HG02678 (cell line): ENCODE results near the gene GSN.

Experiments used
- ATAC-seq: cut with Tn5 transposase; IDR thresholded peaks from one replicate; pipeline ENCODE4 v1.9.1; 2021; ENCODE audit warnings: mild to moderate bottlenecking, moderate library complexity; ENCODE audit not compliant: unreplicated experiment

The GSN gene

GRCh38 chr9:121348221-121348620 lies 80.3 kb downstream of the GSN start:
- ATAC-seq = no peak

DNA sequence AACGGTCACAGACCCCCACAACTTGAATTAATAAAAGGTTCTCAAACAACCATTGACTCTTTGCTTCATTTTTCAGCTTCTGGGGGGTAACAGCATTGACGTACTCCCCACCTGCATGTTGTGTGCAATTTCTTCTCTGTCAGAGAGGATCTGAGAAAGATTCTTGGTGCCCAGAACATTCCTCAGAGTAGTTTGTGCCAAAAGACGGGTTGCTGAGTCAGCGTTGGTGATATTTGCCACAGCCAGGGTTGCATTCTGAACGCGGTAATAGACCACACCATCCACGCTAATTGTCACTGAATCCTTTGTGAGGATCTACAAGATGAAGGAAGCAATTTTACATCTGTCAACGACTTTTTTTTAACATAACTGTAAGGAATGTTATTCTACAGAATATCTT lies 81.0 kb downstream of the GSN start:
- ATAC-seq = no peak

DNA sequence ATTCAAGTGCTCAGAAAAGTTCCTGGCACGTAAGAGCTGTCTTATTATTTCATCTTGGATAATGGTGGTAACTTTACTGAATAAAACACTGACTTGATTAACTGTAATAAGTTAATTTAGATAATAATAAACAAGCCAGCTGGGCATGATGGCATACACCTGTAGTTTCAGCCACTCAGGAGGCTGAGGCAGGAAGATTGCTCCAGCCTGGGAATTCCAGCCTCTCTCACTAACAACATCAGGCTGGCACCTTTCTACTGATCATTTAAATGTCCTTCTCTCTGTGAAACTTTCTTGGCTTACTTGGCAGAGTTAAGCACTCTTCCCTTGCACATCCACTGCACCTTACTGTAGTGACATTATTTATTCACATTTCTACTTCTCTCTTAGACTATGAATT lies 82.1 kb downstream of the GSN start:
- no peak for ATAC-seq

- ATAC-seq = no peak
Measured at GRCh38 chr9:121350993-121351561, 83.1 kb downstream of the GSN start.

DNA sequence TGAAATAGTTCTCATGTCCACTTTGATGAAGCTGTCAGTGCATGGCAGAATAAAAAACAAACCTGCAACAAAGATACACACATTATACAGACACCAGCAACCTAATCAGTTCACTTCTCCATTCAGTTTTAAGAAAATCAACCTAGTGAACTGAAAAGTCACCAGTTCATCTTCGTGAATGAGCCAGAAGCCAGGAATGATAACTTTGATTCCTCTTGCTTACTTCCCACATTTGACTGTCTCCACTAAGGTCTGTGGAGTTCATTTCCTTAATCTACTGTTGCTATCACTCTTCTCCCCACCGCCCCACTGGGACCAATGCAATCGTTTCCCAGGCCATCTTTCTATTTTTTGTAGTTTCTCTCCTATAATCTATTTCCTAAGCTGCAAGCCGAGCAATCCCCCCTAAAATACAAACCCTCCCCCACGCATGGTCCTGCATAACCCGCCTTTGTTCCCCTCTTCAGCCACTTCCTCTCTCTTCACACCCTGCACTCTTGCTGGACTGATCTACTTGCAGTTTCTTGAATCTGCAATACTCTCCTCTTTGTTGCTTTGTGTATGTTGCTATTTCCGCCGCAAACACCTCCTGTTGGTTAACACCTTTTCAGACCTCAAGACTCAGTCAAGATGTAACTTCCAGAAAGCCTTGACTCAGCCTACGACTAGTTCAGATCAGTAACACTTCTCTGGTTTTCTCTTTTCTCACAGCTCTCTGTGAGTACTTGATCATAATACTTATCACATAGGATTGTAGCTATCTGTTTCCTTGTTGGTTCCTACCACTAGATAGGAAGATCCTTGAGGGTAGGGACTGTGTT lies 85.5 kb downstream of the GSN start:
- ATAC-seq = peak; percentile 94

DNA sequence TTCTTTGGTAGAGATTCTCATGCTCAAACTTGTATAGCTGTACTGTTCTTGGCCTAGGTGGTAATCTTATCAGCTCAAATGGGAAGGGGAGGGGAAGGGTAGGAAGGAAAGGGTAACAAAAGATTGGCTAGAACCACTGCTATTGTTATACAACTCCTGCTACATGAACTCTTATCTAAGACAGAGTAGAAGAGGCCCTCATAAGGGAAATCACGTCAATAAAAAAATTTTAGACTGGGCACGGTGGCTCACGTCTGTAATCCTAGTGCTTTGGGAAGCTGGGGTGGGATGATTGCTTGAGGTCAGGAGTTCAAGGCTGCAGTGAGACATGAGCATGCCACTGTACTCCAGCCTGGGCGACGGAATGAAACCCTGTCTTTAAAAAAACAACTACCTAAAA lies 86.2 kb downstream of the GSN start:
- ATAC-seq = no peak

DNA sequence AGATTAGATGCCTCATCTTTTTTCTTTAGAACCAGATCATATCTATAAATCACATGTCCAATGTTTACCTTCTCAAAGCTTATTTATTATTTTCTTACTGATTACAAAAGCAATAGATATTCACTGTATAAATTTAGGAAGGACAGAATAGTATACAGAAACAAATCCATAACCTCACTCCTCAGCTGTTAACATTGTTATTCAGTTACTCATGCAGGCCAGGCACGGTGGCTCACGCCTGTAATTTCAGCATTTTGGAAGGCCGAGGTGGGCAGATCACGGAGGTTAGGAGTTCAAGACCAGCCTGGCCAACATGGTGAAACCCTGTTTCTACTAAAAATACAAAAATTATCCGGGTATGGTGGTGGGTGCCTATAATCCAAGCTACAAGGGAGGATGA lies 86.8 kb downstream of the GSN start:
- ATAC-seq = no peak

DNA sequence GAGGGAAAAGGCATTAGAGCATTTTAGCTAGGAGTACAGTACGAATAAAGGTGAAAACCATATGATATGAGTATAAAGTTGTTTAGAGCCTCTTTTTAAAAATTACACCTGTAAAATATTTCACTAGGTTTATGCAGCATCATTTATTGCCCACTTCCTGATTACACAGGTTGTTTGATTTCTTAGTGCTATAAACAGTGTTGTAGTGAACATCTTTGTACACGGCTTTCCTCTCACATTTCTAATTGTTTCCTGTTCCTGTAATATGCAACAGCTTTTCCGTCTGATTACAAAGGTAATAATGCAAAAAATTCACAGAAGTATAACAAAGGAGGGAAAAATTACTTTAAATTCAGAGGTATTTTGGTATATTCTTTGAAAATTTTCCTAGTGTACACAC lies 89.0 kb downstream of the GSN start:
- ATAC-seq = no peak

DNA sequence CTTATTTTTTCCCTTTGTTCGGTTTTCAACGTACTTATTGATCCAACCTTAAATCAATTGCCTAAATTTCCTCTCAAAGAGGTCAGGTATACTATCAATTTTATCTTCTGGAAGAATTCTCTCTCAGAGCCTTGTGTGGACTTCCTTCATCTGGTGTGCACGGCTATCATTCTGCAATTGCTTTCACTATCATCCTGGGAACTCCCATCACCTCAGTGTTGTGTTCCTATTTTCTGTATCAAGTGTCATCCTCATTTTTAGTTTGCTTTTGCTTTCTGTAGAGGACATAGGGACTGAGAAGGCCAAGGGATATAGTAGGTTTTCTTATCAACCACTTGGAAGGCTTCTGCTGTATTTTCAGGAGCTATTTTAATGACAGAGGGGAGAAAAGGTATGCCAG lies 90.8 kb downstream of the GSN start:
- no peak for ATAC-seq

GRCh38 chr9:121359351-121360294 lies 91.7 kb downstream of the GSN start:
- ATAC-seq = no peak

GRCh38 chr9:121360601-121361374 lies 92.8 kb downstream of the GSN start:
- ATAC-seq = no peak

DNA sequence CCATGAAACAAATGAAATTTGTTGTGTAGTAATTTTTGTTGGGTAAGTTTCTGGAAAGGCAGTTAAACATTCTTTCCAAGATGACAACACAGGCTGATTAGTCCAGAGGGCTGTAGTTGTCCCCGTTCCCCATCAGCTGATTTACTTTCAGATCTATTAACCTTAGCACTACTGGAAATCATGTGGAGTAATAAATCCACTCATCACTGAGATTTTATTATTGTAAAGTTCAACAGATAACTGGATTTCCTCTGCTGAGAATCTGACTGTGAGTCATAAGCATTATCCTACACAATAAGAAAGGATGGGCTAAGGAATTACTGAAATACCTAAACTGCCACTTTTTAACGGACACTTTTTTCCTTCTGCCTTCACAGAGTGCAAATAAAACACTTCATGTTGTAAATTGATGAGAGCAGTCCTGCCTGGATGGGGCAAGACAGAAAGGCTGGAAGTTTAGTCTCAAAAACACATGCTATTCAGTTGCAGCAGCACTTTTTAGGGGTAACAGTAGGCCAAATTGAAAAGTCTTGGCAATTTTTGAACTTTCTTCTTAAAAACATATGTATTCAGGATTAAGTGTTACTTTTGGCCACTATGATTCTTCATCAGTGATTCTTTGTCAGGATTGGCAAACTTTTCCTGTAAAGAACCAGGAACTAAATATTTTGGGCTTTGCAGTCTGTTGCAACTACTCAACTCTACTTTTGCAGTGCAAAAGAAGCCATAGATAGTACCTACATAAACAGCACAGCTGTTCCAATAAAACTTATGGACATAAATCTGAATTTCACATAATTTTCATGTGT lies 95.1 kb downstream of the GSN start:
- no peak for ATAC-seq

DNA sequence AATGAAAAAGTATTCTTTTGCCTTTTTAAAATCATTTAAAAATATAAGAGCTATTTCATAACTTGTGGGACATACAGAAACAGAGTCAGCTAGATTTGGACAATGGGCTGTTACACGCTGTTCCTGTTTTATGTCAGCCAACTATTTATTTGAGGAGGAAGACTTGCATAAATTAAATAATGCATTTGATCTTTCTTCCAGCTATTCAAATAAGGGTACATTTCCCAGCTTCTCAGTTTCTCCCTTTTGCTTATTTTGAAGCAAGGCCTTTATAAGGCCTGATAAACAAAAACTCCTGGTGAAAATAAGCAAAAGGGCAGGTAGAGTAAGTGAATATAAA lies 95.6 kb downstream of the GSN start:
- no peak for ATAC-seq

GRCh38 chr9:121364077-121364476 lies 96.1 kb downstream of the GSN start:
- no peak for ATAC-seq

- ATAC-seq = no peak
Measured at GRCh38 chr9:121364886-121365285, 96.9 kb downstream of the GSN start.

DNA sequence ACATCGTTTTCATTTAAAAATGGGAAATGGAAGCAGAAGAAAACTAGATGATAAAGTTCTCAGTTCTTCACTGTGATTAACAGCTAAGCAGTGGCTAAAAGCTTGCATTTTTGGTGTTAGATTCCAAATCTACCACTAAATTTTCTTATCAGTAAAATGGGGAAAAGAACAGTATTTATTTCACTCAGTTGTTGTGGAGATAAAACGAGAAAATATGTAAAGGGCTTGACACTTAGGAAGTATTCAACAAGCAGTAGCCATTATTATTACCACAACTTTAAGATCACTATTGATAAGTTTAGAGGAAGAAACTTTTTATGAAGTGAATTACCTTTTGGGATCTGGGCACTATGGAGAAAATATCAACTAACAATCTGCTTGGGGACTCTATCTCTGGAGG lies 97.6 kb downstream of the GSN start:
- ATAC-seq = no peak

GRCh38 chr9:121366611-121367192 lies 98.7 kb downstream of the GSN start:
- ATAC-seq = no peak

- no peak for ATAC-seq
Measured at GRCh38 chr9:121367306-121368137, 99.6 kb downstream of the GSN start.

DNA sequence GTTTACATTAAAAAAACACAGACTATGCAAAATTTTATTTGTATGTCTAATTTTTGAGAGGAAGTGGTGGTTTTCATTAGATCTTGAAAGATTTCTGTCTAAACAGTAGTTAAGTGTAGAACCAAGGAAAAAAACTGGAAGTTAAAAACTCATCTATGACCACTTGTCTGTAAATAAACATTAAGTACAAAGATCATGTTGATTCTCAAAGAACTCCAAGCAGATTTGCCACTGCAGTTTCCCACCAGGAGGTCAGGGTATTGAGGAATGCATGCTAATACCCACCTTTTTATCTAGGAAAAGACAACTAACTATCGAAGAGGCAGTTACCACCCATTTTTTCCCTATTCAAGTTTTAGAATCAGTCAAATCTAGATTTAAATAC lies 100.2 kb downstream of the GSN start:
- no peak for ATAC-seq
